MCF 10A (cell line): ENCODE measurements around the gene FAM110A. TPM values are rescaled to one million over a fixed set of nuclear protein-coding genes. Genes with fewer than 3 reads are reported as not detected.
"Not testable (repeated sequence)": the region's sequence is repeated elsewhere in the genome, so short reads cannot be mapped to it uniquely, and the experiment has no call there.

Source experiments
- BruUV-seq: library from RNA; stranded (reverse); fragments of 400-500 nt; replicated peaks from 2 replicates; lab custom pipeline; 2021; lab: Mats Ljungman, UMichigan
- CTCF ChIA-PET: fragments of 300-600 bp; sonication (Branson Sonifier 250); formaldehyde crosslinking; extraction: SDS; loops from one replicate; lab custom pipeline; 2021; ENCODE audit warnings: antibody characterized with exemption, inconsistent platforms; lab: Yijun Ruan, JAX
- POLR2A ChIA-PET: fragments of 300-600, 350-650 bp; sonication (Branson Sonifier 250); formaldehyde crosslinking; extraction: SDS; loops from one replicate; lab custom pipeline; 2020; ENCODE audit warnings: antibody characterized with exemption, inconsistent platforms; lab: Yijun Ruan, JAX
- DNase-seq: peaks from one replicate; pipeline ENCODE4 v3.0.0-alpha.2; 2018; ENCODE audit not compliant: unreplicated experiment
- H3K27ac Mint-ChIP-seq: one replicate; pipeline ENCODE4 v1.8.0; 2022; ENCODE audit warnings: mild to moderate bottlenecking, low read depth, mixed read lengths; ENCODE audit not compliant: unreplicated experiment
- H3K27me3 Mint-ChIP-seq: one replicate; pipeline ENCODE4 v1.8.0; 2022; ENCODE audit warnings: mixed read lengths; ENCODE audit not compliant: insufficient read depth, unreplicated experiment
- H3K36me3 Mint-ChIP-seq: one replicate; pipeline ENCODE4 v1.8.0; 2022; ENCODE audit warnings: mild to moderate bottlenecking, moderate library complexity, mixed read lengths; ENCODE audit not compliant: insufficient read depth, unreplicated experiment
- H3K4me1 Mint-ChIP-seq: one replicate; pipeline ENCODE4 v1.8.0; 2022; ENCODE audit warnings: mixed read lengths; ENCODE audit not compliant: insufficient read depth, unreplicated experiment
- H3K4me3 Mint-ChIP-seq: one replicate; pipeline ENCODE4 v1.8.0; 2022; ENCODE audit warnings: mild to moderate bottlenecking, moderate library complexity, mixed read lengths; ENCODE audit not compliant: unreplicated experiment
- H3K9me3 Mint-ChIP-seq: one replicate; pipeline ENCODE4 v1.8.0; 2022; ENCODE audit warnings: mixed read lengths; ENCODE audit not compliant: unreplicated experiment
- intact Hi-C: fragments of 100-400 bp; cut with micrococcal nuclease; formaldehyde crosslinking; loops from 2 replicates; pipeline ENCODE4 v1.14.1; 2022
- total RNA-seq: library from RNA; stranded (reverse); gene quantifications from 2 replicates; pipeline ENCODE4 v1.2.3, GENCODE V29; 2022
- TF ChIP-seq, protein P1 (sequence below): fragments of 200-600 bp; IDR thresholded peaks from one replicate; pipeline ENCODE4 v1.8.0; 2022; ENCODE audit warnings: antibody characterized with exemption, mild to moderate bottlenecking; ENCODE audit not compliant: unreplicated experiment

The FAM110A gene
- total RNA-seq, 1 experiment from 2014 or later, result 13.6 TPM

DNA sequence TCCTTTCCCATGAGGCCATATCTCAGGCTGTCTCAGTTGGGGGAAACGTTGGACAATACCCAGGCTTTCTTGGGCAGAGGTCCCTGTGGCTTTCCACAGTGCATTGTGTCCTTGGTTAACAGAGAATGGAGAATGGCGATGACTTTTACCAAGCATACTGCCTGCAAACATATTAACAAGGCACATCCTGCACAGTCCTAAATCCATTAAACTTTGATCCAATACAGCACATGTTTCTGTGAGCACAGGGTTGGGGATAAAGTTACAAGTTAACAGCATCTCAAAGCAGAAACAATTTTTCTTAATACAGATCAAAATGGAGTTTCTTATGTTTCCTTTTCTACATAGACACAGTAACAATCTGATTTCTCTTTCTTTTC lies 21.1 kb upstream of the FAM110A start:
- H3K27ac Mint-ChIP-seq, H3K36me3 Mint-ChIP-seq, intact Hi-C loops, H3K4me3 Mint-ChIP-seq, DNase-seq, H3K9me3 Mint-ChIP-seq, H3K4me1 Mint-ChIP-seq, BruUV-seq, POLR2A ChIA-PET: not testable (repeated sequence)
- peaks cover 49% of the 10 kb centered on the region for H3K27me3 Mint-ChIP-seq
- CTCF ChIA-PET, result interaction anchor here (0.6 to 0.8 kb wide), 2 partner anchors 133 to 401 kb away, joined by 4 read pairs; no protein-coding TSS in a partner anchor

DNA sequence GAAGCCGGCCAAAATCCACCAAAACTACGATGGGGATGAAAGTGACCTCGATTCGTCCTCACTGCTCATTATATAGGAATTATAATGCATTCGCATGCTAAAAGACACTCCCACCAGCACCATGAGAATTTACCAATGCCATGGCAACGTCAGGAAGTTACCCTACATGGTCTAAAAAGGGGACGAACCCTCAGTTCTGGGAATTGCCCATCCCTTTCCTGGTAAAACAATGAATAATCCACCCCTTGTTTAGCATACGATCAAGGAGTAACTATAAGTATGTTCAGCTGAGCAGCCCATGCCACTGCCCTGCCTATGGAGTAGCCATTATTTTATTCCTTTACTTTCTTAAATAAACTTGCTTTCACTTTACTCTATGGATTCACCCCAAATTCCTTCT lies 20.1 kb upstream of the FAM110A start:
- CTCF ChIA-PET, result interaction anchor here (9.5 kb wide), 1 partner anchor 142 kb away, joined by 464 read pairs; no protein-coding TSS in a partner anchor

DNA sequence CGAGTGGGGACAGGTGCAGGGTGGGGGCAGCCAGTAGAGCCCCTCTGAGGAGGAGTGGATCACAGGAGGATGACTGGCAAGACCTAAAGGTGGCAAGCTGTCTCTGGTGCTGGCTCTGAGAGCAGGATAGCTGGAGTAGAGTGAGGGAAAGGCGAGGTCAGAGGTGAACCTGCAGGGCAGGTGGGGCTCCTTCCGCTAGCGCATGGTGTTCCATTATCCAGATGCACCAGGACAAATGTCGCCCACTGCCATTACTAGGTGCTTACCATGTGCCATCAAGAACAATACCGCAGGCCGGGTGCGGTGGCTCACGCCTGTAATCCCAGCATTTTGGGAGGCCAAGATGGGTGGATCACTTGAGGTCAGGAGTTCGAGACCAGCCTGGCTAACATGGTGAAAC lies 18.3 kb upstream of the FAM110A start:
- H3K27me3 Mint-ChIP-seq, result peaks cover 40% of the 10 kb centered on the region
- CTCF ChIA-PET, result interaction anchor here (0.5 to 9.5 kb wide), 41 partner anchors 9 to 1830 kb away, joined by 3 to 464 read pairs (median 4); partner anchors contain the start of genes C20orf202 and FAM110A
- H3K36me3 Mint-ChIP-seq, result no peaks in the 10 kb centered on the region
- TF ChIP-seq, protein P1, sequence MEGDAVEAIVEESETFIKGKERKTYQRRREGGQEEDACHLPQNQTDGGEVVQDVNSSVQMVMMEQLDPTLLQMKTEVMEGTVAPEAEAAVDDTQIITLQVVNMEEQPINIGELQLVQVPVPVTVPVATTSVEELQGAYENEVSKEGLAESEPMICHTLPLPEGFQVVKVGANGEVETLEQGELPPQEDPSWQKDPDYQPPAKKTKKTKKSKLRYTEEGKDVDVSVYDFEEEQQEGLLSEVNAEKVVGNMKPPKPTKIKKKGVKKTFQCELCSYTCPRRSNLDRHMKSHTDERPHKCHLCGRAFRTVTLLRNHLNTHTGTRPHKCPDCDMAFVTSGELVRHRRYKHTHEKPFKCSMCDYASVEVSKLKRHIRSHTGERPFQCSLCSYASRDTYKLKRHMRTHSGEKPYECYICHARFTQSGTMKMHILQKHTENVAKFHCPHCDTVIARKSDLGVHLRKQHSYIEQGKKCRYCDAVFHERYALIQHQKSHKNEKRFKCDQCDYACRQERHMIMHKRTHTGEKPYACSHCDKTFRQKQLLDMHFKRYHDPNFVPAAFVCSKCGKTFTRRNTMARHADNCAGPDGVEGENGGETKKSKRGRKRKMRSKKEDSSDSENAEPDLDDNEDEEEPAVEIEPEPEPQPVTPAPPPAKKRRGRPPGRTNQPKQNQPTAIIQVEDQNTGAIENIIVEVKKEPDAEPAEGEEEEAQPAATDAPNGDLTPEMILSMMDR, result no peak
- H3K4me1 Mint-ChIP-seq, result no peaks in the 10 kb centered on the region
- no peak overlapping the region for H3K27ac Mint-ChIP-seq
- H3K9me3 Mint-ChIP-seq, result no peaks in the 10 kb centered on the region
- POLR2A ChIA-PET, result interaction anchor here (0.7 to 2.5 kb wide), 2 partner anchors 140 to 219 kb away, joined by 3 to 11 read pairs; no protein-coding TSS in a partner anchor
- BruUV-seq, result no TSS peak
- no peak overlapping the region for H3K4me3 Mint-ChIP-seq
- no peak for DNase-seq
- intact Hi-C loops, result loop anchor here (5.0 kb wide), 2 partner anchors 67 to 157 kb away; no protein-coding TSS in a partner anchor

More for the DNA sequence above, 20.1 kb upstream of the FAM110A start:
- Mint-ChIP-seq H3K4me3 (no peak overlapping the region), H3K9me3 (no peaks in the 10 kb centered on the region), H3K36me3 (no peaks in the 10 kb centered on the region), H3K27ac (no peak overlapping the region), H3K27me3 (peaks cover 49% of the 10 kb centered on the region), H3K4me1 (no peaks in the 10 kb centered on the region)
- DNase-seq, result no peak
- POLR2A ChIA-PET, result no interaction called here
- no TSS peak for BruUV-seq
- TF ChIP-seq, protein P1, result no peak
- intact Hi-C loops, result no loop called here

DNA sequence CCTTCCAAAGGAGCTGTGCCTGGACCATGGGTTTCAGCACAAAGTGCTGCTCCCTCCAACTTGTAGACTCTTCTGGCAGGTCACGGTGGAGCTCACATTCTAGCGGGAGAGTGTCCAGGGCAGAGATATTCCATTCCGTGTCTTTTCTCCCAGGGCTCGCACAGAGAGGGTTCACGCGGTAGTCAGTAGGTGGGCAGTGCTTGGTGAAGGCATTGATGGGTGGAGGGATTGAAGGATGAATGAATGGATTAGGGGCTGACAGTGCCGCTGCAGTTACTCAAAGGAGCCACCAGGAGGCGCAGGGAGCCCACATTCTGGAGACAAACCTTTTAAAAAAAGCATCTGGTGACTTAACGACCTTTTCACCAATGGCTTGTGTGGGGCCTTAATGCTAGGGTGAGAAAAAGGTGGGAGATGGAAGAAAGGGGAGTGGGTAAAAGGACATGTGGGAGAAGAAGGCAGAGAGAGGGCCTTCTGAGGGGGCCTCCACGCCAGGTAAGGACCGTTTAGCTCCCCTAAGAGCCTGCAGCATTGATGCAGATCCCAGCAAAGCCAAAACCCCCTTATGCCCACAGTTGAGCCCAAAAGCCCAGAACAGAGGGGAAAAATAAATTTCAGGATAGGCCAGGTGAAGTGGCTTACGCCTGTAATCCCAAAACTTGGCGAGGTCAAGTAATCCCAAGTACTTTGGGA lies 17.5 kb upstream of the FAM110A start:
- peak; percentile 72 for DNase-seq
- POLR2A ChIA-PET, result interaction anchor here (0.7 to 2.5 kb wide), 2 partner anchors 140 to 218 kb away, joined by 3 to 11 read pairs; no protein-coding TSS in a partner anchor
- BruUV-seq, result no TSS peak
- intact Hi-C loops, result loop anchor here (1.0 to 5.0 kb wide), 5 partner anchors 66 to 397 kb away; no protein-coding TSS in a partner anchor
- TF ChIP-seq, protein P1, result peak; percentile 97
- Mint-ChIP-seq H3K27me3 (peaks cover 31% of the 10 kb centered on the region), H3K36me3 (no peaks in the 10 kb centered on the region), H3K27ac (no peak overlapping the region), H3K4me3 (no peak overlapping the region), H3K9me3 (no peaks in the 10 kb centered on the region), H3K4me1 (no peaks in the 10 kb centered on the region)
- CTCF ChIA-PET, result interaction anchor here (0.5 to 9.5 kb wide), 43 partner anchors 9 to 691 kb away, joined by 3 to 464 read pairs (median 5); partner anchors contain the start of gene FAM110A
